Measurements from ENCODE around the gene TMEM255B.

GRCh38 chr13:113732961-113733950 lies 25.8 kb upstream of the TMEM255B start:
- no peak for TF ChIP-seq GATA3 (IDR thresholded peaks at IDR 0.05; ENCODE audit: low read depth, low read length)
- TF ChIP-seq GATA2 (IDR thresholded peaks at IDR 0.05; ENCODE audit: low read depth, low read length), result no peak
